Measurements from ENCODE around the gene MCM10.

DNA sequence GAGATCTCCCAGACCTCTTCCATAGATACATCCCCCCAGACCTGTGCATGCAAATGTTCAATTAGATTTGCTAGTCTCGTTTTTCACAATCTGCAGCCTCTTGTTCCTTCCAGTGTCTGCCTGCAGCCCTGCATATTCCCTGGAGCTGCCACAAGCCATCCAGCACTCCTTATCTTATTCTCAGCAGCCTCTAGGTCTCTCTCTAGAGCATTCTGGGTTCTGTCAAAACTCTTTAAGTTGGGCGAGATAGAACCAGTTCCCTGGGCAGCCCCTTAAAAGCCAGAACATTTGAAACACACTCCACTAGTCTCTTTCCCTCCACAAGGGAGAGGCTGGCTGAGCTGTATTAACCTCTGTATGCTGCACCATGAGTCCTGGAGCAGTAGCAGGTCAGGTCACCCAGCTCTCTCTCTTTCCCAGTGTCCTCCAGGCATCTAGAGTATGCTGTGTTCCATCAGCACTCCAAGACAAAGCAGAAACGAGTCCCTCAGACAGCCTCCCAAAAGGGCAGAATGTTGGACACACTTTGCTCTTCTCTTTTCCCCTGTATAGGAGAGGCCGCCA is 20.6 kb upstream of the MCM10 start:
- TF ChIP-seq POLR2A (IDR thresholded peaks at IDR 0.05), result no peak
- no peak for TF ChIP-seq POLR2AphosphoS5 (IDR thresholded peaks at IDR 0.05)
- TF ChIP-seq, protein P1, sequence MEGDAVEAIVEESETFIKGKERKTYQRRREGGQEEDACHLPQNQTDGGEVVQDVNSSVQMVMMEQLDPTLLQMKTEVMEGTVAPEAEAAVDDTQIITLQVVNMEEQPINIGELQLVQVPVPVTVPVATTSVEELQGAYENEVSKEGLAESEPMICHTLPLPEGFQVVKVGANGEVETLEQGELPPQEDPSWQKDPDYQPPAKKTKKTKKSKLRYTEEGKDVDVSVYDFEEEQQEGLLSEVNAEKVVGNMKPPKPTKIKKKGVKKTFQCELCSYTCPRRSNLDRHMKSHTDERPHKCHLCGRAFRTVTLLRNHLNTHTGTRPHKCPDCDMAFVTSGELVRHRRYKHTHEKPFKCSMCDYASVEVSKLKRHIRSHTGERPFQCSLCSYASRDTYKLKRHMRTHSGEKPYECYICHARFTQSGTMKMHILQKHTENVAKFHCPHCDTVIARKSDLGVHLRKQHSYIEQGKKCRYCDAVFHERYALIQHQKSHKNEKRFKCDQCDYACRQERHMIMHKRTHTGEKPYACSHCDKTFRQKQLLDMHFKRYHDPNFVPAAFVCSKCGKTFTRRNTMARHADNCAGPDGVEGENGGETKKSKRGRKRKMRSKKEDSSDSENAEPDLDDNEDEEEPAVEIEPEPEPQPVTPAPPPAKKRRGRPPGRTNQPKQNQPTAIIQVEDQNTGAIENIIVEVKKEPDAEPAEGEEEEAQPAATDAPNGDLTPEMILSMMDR (IDR thresholded peaks at IDR 0.05), result no peak
